Endodermal cell (in vitro differentiated cells): ENCODE measurements around the gene ARL6IP4. TPM values are rescaled to one million over a fixed set of nuclear protein-coding genes. Genes with fewer than 3 reads are reported as not detected.

Experiments used
- DNase-seq: peaks from one replicate; pipeline ENCODE4 v3.0.0-alpha.2; 2017
- H3K27ac ChIP-seq: 2 replicates; pipeline ENCODE4 v1.5.1; 2013; ENCODE audit warnings: mild to moderate bottlenecking, low read depth, low read length, moderate library complexity
- H3K27me3 ChIP-seq: 2 replicates; pipeline ENCODE4 v1.6.1; 2013; ENCODE audit warnings: mild to moderate bottlenecking, low read length, moderate library complexity; ENCODE audit not compliant: insufficient read depth, control insufficient read depth, poor library complexity, severe bottlenecking
- H3K36me3 ChIP-seq: 2 replicates; pipeline ENCODE4 v1.7.0; 2013; ENCODE audit warnings: mild to moderate bottlenecking, low read length, moderate library complexity; ENCODE audit not compliant: control insufficient read depth, insufficient read depth
- H3K4me1 ChIP-seq: one replicate; pipeline ENCODE4 v1.7.0; 2013; ENCODE audit warnings: low read length; ENCODE audit not compliant: control insufficient read depth, insufficient read depth
- H3K4me3 ChIP-seq: 2 replicates; pipeline ENCODE4 v1.5.1; 2013; ENCODE audit warnings: mild to moderate bottlenecking, low read length, moderate library complexity
- H3K9ac ChIP-seq: 2 replicates; pipeline ENCODE4 v1.6.1; 2013; ENCODE audit warnings: mild to moderate bottlenecking, low read length, moderate library complexity; ENCODE audit not compliant: poor library complexity, severe bottlenecking; ENCODE audit errors: extremely low read depth
- H3K9me3 ChIP-seq: 2 replicates; pipeline ENCODE4 v1.6.1; 2013; ENCODE audit warnings: mild to moderate bottlenecking, low read length, moderate library complexity; ENCODE audit not compliant: control insufficient read depth
- H3K27ac Mint-ChIP-seq: 2 replicates; pipeline ENCODE4 v1.8.0; 2020; ENCODE audit warnings: mixed read lengths
- H3K27me3 Mint-ChIP-seq: 2 replicates; pipeline ENCODE4 v1.8.0; 2021; ENCODE audit warnings: mild to moderate bottlenecking, mixed read lengths; ENCODE audit not compliant: insufficient read depth
- H3K36me3 Mint-ChIP-seq: 2 replicates; pipeline ENCODE4 v1.8.0; 2020; ENCODE audit warnings: low read depth, mixed read lengths
- H3K4me1 Mint-ChIP-seq: 2 replicates; pipeline ENCODE4 v1.8.0; 2020; ENCODE audit warnings: mixed read lengths
- H3K4me3 Mint-ChIP-seq: 2 replicates; pipeline ENCODE4 v1.8.0; 2020; ENCODE audit warnings: mild to moderate bottlenecking, moderate library complexity, mixed read lengths
- H3K9me3 Mint-ChIP-seq: 2 replicates; pipeline ENCODE4 v1.8.0; 2020; ENCODE audit warnings: mild to moderate bottlenecking, mixed read lengths
- WGBS, 2 experiments: methylation state at CpG; one replicate each; pipeline versions ENCODE4 v1.1.5 to v1.1.7; 2013; ENCODE audit warnings: missing lambda C conversion rate in 2 of 2, mixed read lengths in 1 of 2; ENCODE audit not compliant: insufficient coverage in 1 of 2, insufficient read length in 1 of 2; 5-methylcytosine and 5-hydroxymethylcytosine counted together
- total RNA-seq, 2 donors: library from RNA; stranded (reverse); fragmentation: NEBNext Ultra II Directional in 1 of 2; extraction: Animal tissue kit (Norgen Biotek cat#: 25700) in 1 of 2; gene quantifications; 2 replicates in 1 of 2; 3 replicates in 1 of 2; pipeline ENCODE4 v1.2.1, GENCODE V29; 2021
- TF ChIP-seq, protein P1 (sequence below): fragments of 200-600 bp; sonication (generic); conservative IDR thresholded peaks from 2 replicates; pipeline ENCODE4 v1.5.0; 2021; ENCODE audit warnings: antibody characterized with exemption, mild to moderate bottlenecking

ARL6IP4 gene
- total RNA-seq, 2 donors from 2014 or later, result 136 to 149 TPM

DNA sequence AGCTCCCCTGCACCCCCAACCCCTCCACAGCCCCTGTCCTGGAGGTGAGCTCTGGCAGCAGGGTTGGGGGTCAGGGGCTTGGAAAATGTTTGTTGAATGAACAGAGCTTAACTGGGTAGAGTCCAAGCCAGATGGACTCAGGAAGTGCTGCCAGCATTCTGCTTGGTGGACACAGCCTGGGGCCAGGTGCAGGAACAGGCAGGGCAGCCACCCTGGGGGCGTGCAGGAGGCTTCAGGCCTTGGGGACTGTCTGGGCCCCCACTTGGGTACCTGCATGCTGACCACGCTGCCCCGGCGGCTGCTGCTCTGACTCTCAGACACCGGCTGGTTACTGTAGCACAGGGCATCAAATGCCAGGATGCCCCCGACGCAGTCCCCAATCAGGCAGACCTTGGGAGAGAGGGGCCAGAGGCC is 15.7 kb downstream of the ARL6IP4 start:
- no peak overlapping the region for H3K27ac Mint-ChIP-seq
- Histone ChIP-seq H3K9ac (no peak overlapping the region), H3K9me3 (no peaks in the 10 kb centered on the region), H3K4me3 (no peak overlapping the region), H3K4me1 (no peaks in the 10 kb centered on the region), H3K36me3 (no peaks in the 10 kb centered on the region), H3K27me3 (no peaks in the 10 kb centered on the region), H3K27ac (no peak overlapping the region)
- 92 to 93% methylated on average over 6 to 7 of the region's 7 CpGs for WGBS, 2 experiments
- DNase-seq, result no peak
- H3K4me1 Mint-ChIP-seq, result no peaks in the 10 kb centered on the region
- H3K4me3 Mint-ChIP-seq, result no peak overlapping the region
- peaks cover 4% of the 10 kb centered on the region for H3K36me3 Mint-ChIP-seq
- TF ChIP-seq, protein P1, sequence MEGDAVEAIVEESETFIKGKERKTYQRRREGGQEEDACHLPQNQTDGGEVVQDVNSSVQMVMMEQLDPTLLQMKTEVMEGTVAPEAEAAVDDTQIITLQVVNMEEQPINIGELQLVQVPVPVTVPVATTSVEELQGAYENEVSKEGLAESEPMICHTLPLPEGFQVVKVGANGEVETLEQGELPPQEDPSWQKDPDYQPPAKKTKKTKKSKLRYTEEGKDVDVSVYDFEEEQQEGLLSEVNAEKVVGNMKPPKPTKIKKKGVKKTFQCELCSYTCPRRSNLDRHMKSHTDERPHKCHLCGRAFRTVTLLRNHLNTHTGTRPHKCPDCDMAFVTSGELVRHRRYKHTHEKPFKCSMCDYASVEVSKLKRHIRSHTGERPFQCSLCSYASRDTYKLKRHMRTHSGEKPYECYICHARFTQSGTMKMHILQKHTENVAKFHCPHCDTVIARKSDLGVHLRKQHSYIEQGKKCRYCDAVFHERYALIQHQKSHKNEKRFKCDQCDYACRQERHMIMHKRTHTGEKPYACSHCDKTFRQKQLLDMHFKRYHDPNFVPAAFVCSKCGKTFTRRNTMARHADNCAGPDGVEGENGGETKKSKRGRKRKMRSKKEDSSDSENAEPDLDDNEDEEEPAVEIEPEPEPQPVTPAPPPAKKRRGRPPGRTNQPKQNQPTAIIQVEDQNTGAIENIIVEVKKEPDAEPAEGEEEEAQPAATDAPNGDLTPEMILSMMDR, result no peak
- no peaks in the 10 kb centered on the region for H3K27me3 Mint-ChIP-seq
- H3K9me3 Mint-ChIP-seq, result no peaks in the 10 kb centered on the region

DNA sequence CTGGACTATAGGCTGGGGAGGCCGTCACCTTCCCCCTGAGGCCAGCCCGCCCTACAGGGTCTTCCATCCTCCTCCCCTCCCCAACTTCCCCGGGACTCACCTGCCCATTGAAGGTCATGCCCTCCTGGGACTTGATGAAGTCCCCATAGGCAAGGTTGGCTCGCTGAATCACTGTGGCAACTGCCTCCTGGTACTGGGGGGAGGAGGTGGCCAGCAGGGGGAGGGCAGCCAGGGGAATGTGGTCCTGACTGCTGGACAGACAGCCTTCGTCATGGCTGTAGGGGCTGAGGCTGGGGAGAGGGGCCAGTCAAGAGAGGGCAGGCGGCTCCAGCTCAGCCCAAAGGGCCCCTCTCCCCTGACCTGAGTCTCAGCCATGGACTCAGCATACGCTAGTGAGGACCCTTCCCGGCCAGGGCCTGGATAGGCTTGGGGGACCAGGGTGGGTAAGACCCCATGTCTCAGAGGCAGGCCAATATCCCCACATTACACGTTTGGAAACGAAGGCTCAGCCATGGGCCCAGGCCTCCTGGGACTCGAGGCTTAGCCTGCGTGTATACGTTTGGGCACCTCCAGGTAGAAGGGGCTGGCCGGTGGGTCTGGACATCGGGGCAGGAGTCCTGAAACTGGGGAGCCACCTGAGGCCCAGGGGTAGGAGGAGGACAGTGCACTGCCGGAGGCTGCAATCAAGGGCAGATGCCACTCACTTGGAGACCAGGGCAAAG is 16.3 kb downstream of the ARL6IP4 start:
- WGBS, 2 experiments, result 95% methylated on average over 9 to 16 of the region's 16 CpGs
- TF ChIP-seq, protein P1, result no peak

DNA sequence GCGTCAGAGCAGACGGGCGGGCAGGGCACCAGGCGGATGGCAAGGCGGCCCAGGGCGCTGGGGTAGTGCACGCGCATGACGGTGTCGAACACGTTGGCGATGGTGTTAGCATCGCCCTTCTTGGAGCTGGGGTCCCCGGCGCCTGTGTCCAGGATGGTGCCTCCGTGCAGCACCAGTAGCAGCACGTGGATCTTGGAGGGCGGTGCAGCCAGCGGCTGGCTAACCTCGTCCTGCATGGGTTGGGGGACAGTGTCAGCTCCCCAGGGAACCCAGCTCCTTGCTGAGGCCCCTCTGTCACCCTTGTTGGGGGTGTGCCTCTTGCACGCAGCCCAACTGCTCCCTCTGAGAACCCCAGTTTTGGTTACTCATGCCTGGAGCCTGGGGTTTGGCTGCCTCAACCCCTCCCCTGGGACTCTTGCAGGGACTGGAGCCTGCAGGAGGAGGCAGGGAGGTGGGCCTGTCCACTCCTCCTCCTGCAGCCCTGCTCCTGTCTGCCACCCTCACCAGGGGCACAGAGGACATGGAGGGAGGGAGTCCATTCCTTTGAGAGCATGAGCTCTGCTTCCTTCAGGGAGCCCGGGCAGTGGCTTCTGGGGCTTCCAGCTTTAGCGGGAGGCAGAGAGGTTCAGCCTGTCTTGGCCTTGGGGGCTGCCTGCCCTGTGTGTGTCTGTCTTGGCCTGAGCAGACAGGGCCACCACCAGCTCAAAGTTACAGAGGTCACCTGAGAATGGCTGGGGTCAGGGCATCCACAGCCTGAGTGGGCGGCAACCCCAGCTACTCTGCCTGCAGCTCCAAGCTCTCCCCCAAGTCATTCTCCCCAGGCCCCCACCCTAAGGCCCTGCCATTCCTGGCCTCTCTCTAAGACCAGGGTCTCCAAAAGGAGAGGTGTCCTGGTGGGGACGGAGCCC is 17.1 kb downstream of the ARL6IP4 start:
- Mint-ChIP-seq H3K4me1 (no peaks in the 10 kb centered on the region), H3K9me3 (no peaks in the 10 kb centered on the region), H3K27me3 (no peaks in the 10 kb centered on the region), H3K4me3 (no peak overlapping the region), H3K27ac (no peak overlapping the region), H3K36me3 (peaks cover 4% of the 10 kb centered on the region)
- Histone ChIP-seq H3K9ac (no peak overlapping the region), H3K36me3 (no peaks in the 10 kb centered on the region), H3K4me1 (no peaks in the 10 kb centered on the region), H3K9me3 (no peaks in the 10 kb centered on the region), H3K4me3 (no peak overlapping the region), H3K27me3 (no peaks in the 10 kb centered on the region), H3K27ac (no peak overlapping the region)
- TF ChIP-seq, protein P1, result no peak
- DNase-seq, result no peak
- 94 to 99% methylated on average over 16 to 25 of the region's 25 CpGs for WGBS, 2 experiments

More for the DNA sequence above, 16.3 kb downstream of the ARL6IP4 start:
- H3K36me3 Mint-ChIP-seq, result peaks cover 4% of the 10 kb centered on the region
- no peaks in the 10 kb centered on the region for H3K4me1 ChIP-seq
- no peak overlapping the region for H3K4me3 Mint-ChIP-seq
- no peak for DNase-seq
- H3K27me3 ChIP-seq, result no peaks in the 10 kb centered on the region
- no peak overlapping the region for H3K4me3 ChIP-seq
- no peaks in the 10 kb centered on the region for H3K9me3 ChIP-seq
- H3K4me1 Mint-ChIP-seq, result no peaks in the 10 kb centered on the region
- H3K9ac ChIP-seq, result no peak overlapping the region
- H3K27me3 Mint-ChIP-seq, result no peaks in the 10 kb centered on the region
- no peak overlapping the region for H3K27ac ChIP-seq
- H3K27ac Mint-ChIP-seq, result no peak overlapping the region
- H3K36me3 ChIP-seq, result no peaks in the 10 kb centered on the region
- no peaks in the 10 kb centered on the region for H3K9me3 Mint-ChIP-seq
